ENCODE measurements around the gene NOS1. TPM values are rescaled to one million over a fixed set of nuclear protein-coding genes. Genes with fewer than 3 reads are reported as not detected.

The NOS1 gene
- total RNA-seq (2022; extraction: Qiagen RNA extraction) = 0.46 to 0.63 TPM (median 0.51 TPM) in 5 replicates

DNA sequence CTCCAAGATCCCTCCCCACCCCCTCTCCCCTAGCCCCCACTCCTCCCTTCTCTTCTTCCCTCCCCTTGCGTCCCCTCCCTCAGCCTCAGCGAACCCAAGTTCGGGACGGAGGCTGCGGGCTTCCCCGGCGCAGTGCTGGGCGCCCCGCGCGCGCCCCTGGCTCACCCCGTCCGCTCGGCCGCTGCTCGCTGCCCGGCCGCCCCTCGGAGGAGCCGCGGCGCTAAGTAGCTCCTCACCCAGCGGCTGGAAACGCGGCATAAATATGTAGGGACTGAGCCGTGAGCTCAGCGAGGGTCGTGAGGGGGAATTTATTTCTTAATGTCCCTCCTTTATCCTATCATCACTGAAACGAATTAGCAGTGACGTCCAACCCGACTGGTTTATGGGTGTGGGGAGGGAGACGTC is at the start of gene NOS1:
TSS of gene NOS1 (minus strand) at position 280 of the 405 bp plus-strand sequence. CDS start 30,557 bp downstream, outside the sequence.

GRCh38 chr12:117190210-117190781 is 171.1 kb downstream of the NOS1 start, which contains the start of gene FBXO21:
Gene FBXO21, minus strand, starts transcription at chr12:117190470. Its CDS starts 14 bp downstream, at chr12:117190456.

Other genes starting within 250 kb of the NOS1 start
- 28.5 to 35.5 TPM (median 32.4 TPM) in 5 replicates for gene FBXO21, start 171.2 kb downstream of the NOS1 start, total RNA-seq (2022; extraction: Qiagen RNA extraction)